ENCODE data around the gene REG3A. TPM values are rescaled to one million over a fixed set of nuclear protein-coding genes. Genes with fewer than 3 reads are reported as not detected.

The REG3A gene
- total RNA-seq, 6 experiments from 2014 or later = not detected

GRCh38 chr2:79180092-79180491 is 20.5 kb upstream of the REG3A start:
- DNase-seq = no peak
- peaks cover 44% of the 10 kb centered on the region for H3K9me3 Mint-ChIP-seq
- no peak overlapping the region for H3K27ac Mint-ChIP-seq
- H3K27me3 Mint-ChIP-seq (ENCODE audit: insufficient read depth) = no peaks in the 10 kb centered on the region
- no peaks in the 10 kb centered on the region for H3K36me3 Mint-ChIP-seq (ENCODE audit: low read depth)
- no peak for TF ChIP-seq CTCF (IDR thresholded peaks at IDR 0.05)
- H3K4me3 Mint-ChIP-seq = no peak overlapping the region
- H3K4me1 Mint-ChIP-seq (ENCODE audit: low read depth) = no peaks in the 10 kb centered on the region

- Mint-ChIP-seq H3K36me3 (ENCODE audit: low read depth) (no peaks in the 10 kb centered on the region), H3K27ac (no peak overlapping the region), H3K4me3 (no peak overlapping the region), H3K27me3 (ENCODE audit: insufficient read depth) (no peaks in the 10 kb centered on the region), H3K4me1 (ENCODE audit: low read depth) (no peaks in the 10 kb centered on the region), H3K9me3 (peaks cover 37% of the 10 kb centered on the region)
- TF ChIP-seq CTCF (IDR thresholded peaks at IDR 0.05) = no peak
- DNase-seq = no peak
Measured at GRCh38 chr2:79179036-79179435, 19.5 kb upstream of the REG3A start.

- no peak for TF ChIP-seq CTCF (IDR thresholded peaks at IDR 0.05)
- H3K27ac Mint-ChIP-seq = no peak overlapping the region
- H3K36me3 Mint-ChIP-seq (ENCODE audit: low read depth) = no peaks in the 10 kb centered on the region
- H3K27me3 Mint-ChIP-seq (ENCODE audit: insufficient read depth) = no peaks in the 10 kb centered on the region
- H3K4me1 Mint-ChIP-seq (ENCODE audit: low read depth) = no peaks in the 10 kb centered on the region
- H3K9me3 Mint-ChIP-seq = peaks cover 43% of the 10 kb centered on the region
- no peak overlapping the region for H3K4me3 Mint-ChIP-seq
- DNase-seq = no peak
Measured at GRCh38 chr2:79178076-79178674, 18.6 kb upstream of the REG3A start.

- Mint-ChIP-seq H3K4me3 (no peak overlapping the region), H3K27me3 (ENCODE audit: insufficient read depth) (no peaks in the 10 kb centered on the region; the same call in 1 of the 2 replicates), H3K4me1 (ENCODE audit: low read depth) (no peaks in the 10 kb centered on the region), H3K9me3 (peaks cover 27% of the 10 kb centered on the region), H3K27ac (no peak overlapping the region), H3K36me3 (ENCODE audit: low read depth) (no peaks in the 10 kb centered on the region; the same call in 1 of the 2 replicates)
- TF ChIP-seq CTCF (IDR thresholded peaks at IDR 0.05) = no peak
- DNase-seq = no peak
Measured at GRCh38 chr2:79171348-79171958, 11.9 kb upstream of the REG3A start.

GRCh38 chr2:79162801-79163200 is 3.2 kb upstream of the REG3A start:
- no peak for TF ChIP-seq CTCF (IDR thresholded peaks at IDR 0.05)
- Mint-ChIP-seq H3K4me1 (ENCODE audit: low read depth) (no peaks in the 10 kb centered on the region), H3K27ac (no peak overlapping the region), H3K36me3 (ENCODE audit: low read depth) (no peaks in the 10 kb centered on the region), H3K27me3 (ENCODE audit: insufficient read depth) (no peaks in the 10 kb centered on the region; the same call in 1 of the 2 replicates), H3K4me3 (no peak overlapping the region), H3K9me3 (peaks cover 54% of the 10 kb centered on the region)
- DNase-seq = no peak

Data from HFFc6 (cell line).